Cardiac muscle cell (in vitro differentiated cells and primary cell): ENCODE measurements around the gene BEND7. TPM values are rescaled to one million over a fixed set of nuclear protein-coding genes. Genes with fewer than 3 reads are reported as not detected.

Experiments used
- DNase-seq, 2 donors: peaks; one replicate each; pipeline versions ENCODE4 v3.0.0 to v3.0.0-alpha.2; 2010 to 2017; ENCODE audit warnings: low read depth in 1 of 2, low spot score in 1 of 2
- H3K27ac ChIP-seq: fragments of 200-600 bp; sonication (generic); 2 replicates; pipeline ENCODE4 v1.5.1; 2016
- H3K27me3 ChIP-seq: fragments of 200-600 bp; sonication (generic); 2 replicates; pipeline ENCODE4 v1.6.0; 2016; ENCODE audit warnings: control low read depth
- H3K36me3 ChIP-seq: fragments of 200-600 bp; sonication (generic); 2 replicates; pipeline ENCODE4 v1.5.1; 2016; ENCODE audit warnings: control low read depth
- H3K4me1 ChIP-seq: fragments of 200-600 bp; sonication (generic); 2 replicates; pipeline ENCODE4 v1.8.1; 2017; ENCODE audit warnings: low read depth, mild to moderate bottlenecking, mixed run types
- H3K4me3 ChIP-seq: fragments of 200-600 bp; sonication (generic); 2 replicates; pipeline ENCODE4 v1.5.1; 2016; ENCODE audit warnings: mild to moderate bottlenecking
- H3K9me3 ChIP-seq: fragments of 200-600 bp; sonication (generic); 2 replicates; pipeline ENCODE4 v1.5.1; 2017; ENCODE audit warnings: low read depth, mild to moderate bottlenecking, control low read depth
- polyA plus RNA-seq: library from polyadenylated mRNA; unstranded; fragments of >200 nt; fragmentation: Nextera tagmentation; extraction: Ambion mirVana; gene quantifications from 2 replicates; pipeline ENCODE4 v1.2.1, GENCODE V29; 2016
- total RNA-seq: library from RNA; depleted of rRNA; stranded (reverse); fragments of >200 nt; gene quantifications from 2 replicates; pipeline ENCODE4 v1.2.3, GENCODE V29; 2016
- TF ChIP-seq, protein P1 (sequence below): IDR thresholded peaks from 2 replicates; pipeline ENCODE4 v1.5.1; 2012; ENCODE audit warnings: low read depth, mild to moderate bottlenecking, low read length

BEND7 gene
- total and polyA plus RNA-seq, 2 experiments from 2014 or later: 10.7 to 10.8 TPM

DNA sequence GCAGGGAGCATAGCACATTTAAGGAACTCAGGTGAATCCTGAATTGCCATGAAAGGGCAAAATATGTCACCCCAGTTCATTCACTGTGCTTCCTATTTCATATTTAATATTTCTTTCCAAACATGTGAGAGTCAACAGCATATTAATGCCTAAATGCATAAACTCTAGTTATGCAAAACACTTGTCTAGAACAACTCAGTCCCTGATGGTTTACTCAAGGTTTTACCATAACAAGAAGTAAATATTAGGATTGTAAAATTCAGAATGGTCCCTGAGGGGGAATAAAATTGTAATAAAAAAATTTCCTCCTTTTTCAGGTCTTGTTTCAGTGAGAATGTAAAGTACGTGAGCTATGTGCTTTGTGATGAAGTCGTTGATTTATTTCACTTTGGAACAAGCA is 129.1 kb downstream of the BEND7 start:
- Histone ChIP-seq H3K27ac (no peak overlapping the region), H3K9me3 (no peaks in the 10 kb centered on the region), H3K4me3 (no peak overlapping the region), H3K36me3 (no peaks in the 10 kb centered on the region), H3K27me3 (no peaks in the 10 kb centered on the region), H3K4me1 (no peaks in the 10 kb centered on the region)
- no peak for DNase-seq
- TF ChIP-seq, protein P1, sequence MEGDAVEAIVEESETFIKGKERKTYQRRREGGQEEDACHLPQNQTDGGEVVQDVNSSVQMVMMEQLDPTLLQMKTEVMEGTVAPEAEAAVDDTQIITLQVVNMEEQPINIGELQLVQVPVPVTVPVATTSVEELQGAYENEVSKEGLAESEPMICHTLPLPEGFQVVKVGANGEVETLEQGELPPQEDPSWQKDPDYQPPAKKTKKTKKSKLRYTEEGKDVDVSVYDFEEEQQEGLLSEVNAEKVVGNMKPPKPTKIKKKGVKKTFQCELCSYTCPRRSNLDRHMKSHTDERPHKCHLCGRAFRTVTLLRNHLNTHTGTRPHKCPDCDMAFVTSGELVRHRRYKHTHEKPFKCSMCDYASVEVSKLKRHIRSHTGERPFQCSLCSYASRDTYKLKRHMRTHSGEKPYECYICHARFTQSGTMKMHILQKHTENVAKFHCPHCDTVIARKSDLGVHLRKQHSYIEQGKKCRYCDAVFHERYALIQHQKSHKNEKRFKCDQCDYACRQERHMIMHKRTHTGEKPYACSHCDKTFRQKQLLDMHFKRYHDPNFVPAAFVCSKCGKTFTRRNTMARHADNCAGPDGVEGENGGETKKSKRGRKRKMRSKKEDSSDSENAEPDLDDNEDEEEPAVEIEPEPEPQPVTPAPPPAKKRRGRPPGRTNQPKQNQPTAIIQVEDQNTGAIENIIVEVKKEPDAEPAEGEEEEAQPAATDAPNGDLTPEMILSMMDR: no peak

DNA sequence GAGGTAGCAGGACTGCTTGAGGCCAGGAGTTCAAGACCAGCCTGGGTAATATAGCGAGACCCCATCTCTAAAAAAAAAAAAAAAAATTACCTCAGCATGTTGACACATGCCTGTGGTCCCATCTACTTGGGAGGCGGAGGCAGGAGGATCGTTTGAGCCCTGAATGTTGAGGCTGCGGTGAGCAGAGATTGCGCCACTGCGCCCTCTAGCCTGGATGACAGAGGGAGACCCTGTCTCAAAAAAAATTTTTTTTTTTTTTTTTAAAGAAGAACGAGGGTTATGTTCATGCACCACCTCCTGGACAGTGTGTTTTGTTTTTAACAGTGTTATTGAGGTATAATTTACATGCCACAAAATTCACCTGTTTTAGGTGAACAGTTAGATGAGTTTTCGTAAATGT is 129.6 kb downstream of the BEND7 start:
- no peaks in the 10 kb centered on the region for H3K27me3 ChIP-seq
- H3K4me3 ChIP-seq: no peak overlapping the region
- H3K36me3 ChIP-seq: no peaks in the 10 kb centered on the region
- no peaks in the 10 kb centered on the region for H3K9me3 ChIP-seq
- no peak for DNase-seq
- TF ChIP-seq, protein P1: no peak
- no peak overlapping the region for H3K27ac ChIP-seq
- H3K4me1 ChIP-seq: no peaks in the 10 kb centered on the region

DNA sequence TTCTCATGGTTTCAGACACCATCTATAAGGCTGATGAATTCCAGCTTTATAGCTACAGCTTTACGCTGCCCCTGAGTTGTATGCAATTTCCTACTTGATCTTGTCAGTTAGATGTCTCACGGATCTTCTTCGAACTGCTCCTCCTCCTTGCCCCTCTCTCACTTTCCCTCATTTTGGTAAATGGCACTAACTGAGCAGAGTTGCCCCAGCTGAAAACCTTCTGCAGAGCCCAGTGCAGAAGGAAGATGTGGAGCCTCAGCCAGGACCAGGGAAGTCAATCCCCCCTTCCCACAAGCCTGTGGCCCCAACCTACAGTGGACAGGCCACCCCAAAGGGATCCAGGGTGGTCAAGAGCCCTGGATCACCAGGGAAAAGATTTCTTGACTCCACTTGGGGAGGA is 131.8 kb downstream of the BEND7 start:
- Histone ChIP-seq H3K36me3 (no peaks in the 10 kb centered on the region), H3K9me3 (no peaks in the 10 kb centered on the region), H3K27ac (no peak overlapping the region), H3K27me3 (no peaks in the 10 kb centered on the region), H3K4me1 (no peaks in the 10 kb centered on the region), H3K4me3 (no peak overlapping the region)
- TF ChIP-seq, protein P1: no peak
- no peak for DNase-seq

DNA sequence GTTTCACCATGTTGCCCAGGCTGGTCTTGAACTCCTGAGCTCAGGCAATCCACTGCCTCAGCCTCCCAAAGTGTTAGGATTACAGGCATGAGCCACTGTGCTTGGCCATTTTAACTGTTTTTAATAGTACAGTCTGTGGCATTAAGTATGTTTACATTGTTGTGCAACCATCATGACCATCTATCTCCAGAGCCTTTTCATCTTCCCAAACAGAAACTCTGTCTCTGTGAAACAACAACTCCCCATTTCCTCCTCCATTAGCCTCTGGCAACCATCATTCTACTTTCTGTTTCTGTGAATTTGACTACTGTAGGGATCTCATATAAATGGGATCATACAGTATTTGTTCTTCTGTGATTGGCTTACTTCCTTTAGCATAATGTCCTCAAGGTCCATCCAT is 132.4 kb downstream of the BEND7 start:
- Histone ChIP-seq H3K27me3 (no peaks in the 10 kb centered on the region), H3K36me3 (no peaks in the 10 kb centered on the region), H3K27ac (no peak overlapping the region), H3K4me3 (no peak overlapping the region), H3K9me3 (no peaks in the 10 kb centered on the region), H3K4me1 (no peaks in the 10 kb centered on the region)
- TF ChIP-seq, protein P1: no peak
- no peak for DNase-seq

DNA sequence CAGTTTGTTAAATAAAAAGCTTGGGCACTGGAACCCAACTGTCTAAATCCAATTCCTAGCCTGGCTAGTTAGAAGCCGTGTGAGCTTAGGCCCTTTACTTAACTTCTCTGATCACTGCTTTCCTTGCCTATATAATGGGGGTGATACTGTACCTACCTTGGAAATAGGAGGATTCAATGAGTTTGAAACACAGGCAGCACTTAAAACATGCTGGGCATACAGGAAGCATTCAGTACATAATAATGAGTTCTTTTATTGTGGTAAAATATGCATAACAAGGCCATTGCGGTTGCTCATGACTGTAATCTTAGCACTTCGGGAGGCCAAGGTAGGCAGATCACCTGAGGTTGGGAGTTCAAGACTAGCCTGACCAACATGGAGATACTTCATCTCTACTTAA is 133.3 kb downstream of the BEND7 start:
- no peak for DNase-seq
- no peak overlapping the region for H3K27ac ChIP-seq
- H3K4me3 ChIP-seq: no peak overlapping the region
- no peaks in the 10 kb centered on the region for H3K4me1 ChIP-seq
- no peaks in the 10 kb centered on the region for H3K27me3 ChIP-seq
- no peaks in the 10 kb centered on the region for H3K9me3 ChIP-seq
- TF ChIP-seq, protein P1: no peak
- H3K36me3 ChIP-seq: no peaks in the 10 kb centered on the region

DNA sequence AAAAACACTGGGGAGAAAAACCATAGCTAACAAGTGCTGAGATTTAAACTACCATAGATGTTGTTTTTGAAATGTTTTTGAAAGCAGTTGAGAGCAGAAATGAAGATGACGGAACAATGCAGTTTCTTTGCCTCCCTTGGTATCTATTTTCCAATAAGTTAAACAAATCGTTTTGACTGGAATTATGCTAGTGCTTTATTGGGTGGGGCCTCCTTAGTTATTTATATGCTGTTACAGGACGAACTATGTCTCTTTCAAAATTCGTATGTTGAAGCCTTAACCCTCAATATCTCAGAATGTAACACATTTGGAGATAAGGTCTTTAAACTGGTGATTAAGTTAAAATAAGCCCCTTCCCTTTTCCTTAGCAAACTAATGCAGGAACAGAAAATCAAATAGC is 135.2 kb downstream of the BEND7 start:
- Histone ChIP-seq H3K4me1 (no peaks in the 10 kb centered on the region), H3K4me3 (no peak overlapping the region), H3K36me3 (no peaks in the 10 kb centered on the region), H3K9me3 (no peaks in the 10 kb centered on the region), H3K27me3 (no peaks in the 10 kb centered on the region), H3K27ac (no peak overlapping the region)
- TF ChIP-seq, protein P1: no peak
- DNase-seq: no peak
